Right ventricle myocardium superior (tissue), 1 donor: ENCODE measurements around the gene PRC1. TPM values are rescaled to one million over a fixed set of nuclear protein-coding genes. Genes with fewer than 3 reads are reported as not detected.
"Not testable (repeated sequence)": the region's sequence is repeated elsewhere in the genome, so short reads cannot be mapped to it uniquely, and the experiment has no call there.

ENCODE experiments used
- ATAC-seq: fragments of 200-7000 bp; cut with Tn5 transposase; one replicate; pipeline ENCODE4 v1.9.1; 2020; ENCODE audit warnings: mild to moderate bottlenecking; ENCODE audit not compliant: poor library complexity
- DNase-seq: peaks from one replicate; pipeline ENCODE4 v3.0.0-alpha.2; 2020
- intact Hi-C: fragments of 100-400 bp; cut with DNase I; formaldehyde crosslinking; loops from one replicate; pipeline ENCODE4 v1.11.2; 2022
- total RNA-seq: library from RNA; stranded (reverse); fragmentation: NEBNext Ultra II Directional; extraction: Animal tissue kit (Norgen Biotek cat#: 25700); gene quantifications from one replicate; pipeline ENCODE4 v1.2.1, GENCODE V29; 2021
- donor health status: DM: no; HTN: yes; CAD: no; lungs with severe emphysema.

The PRC1 gene
- total RNA-seq, 1 donor from 2014 or later, result 3.7 TPM

- DNase-seq (no peak), ATAC-seq (no peak)
- intact Hi-C loops, result no loop called here
These were observed 49.2 kb downstream of the PRC1 start for GRCh38 chr15:90945091-90945490.

- no peak for DNase-seq
- intact Hi-C loops, result no loop called here
- no peak for ATAC-seq
These were observed 51.8 kb downstream of the PRC1 start for GRCh38 chr15:90942354-90943120.

GRCh38 chr15:90941038-90941437 lies 53.3 kb downstream of the PRC1 start:
- intact Hi-C loops, result no loop called here

GRCh38 chr15:90939756-90940155 lies 54.6 kb downstream of the PRC1 start:
- ATAC-seq (no peak), DNase-seq (peak; percentile 24)
- intact Hi-C loops, result no loop called here

More at GRCh38 chr15:90941038-90941437, 53.3 kb downstream of the PRC1 start:
- DNase-seq (peak; percentile 26), ATAC-seq (no peak)

- intact Hi-C loops, result no loop called here
- ATAC-seq (no peak), DNase-seq (peak; percentile 14)
These were observed 56.1 kb downstream of the PRC1 start for GRCh38 chr15:90938261-90938660.

GRCh38 chr15:90936823-90937222 lies 57.5 kb downstream of the PRC1 start:
- ATAC-seq (no peak), DNase-seq (no peak)
- intact Hi-C loops, result no loop called here

GRCh38 chr15:90934949-90935751 lies 59.2 kb downstream of the PRC1 start, which contains the start of gene UNC45A:
UNC45A (plus strand) TSS chr15:90935285; CDS start chr15:90935325, 40 bp downstream.
- intact Hi-C loops, result no loop called here
- DNase-seq (peak; percentile 97), ATAC-seq (peak; percentile 89)

GRCh38 chr15:90934256-90934948 lies 59.9 kb downstream of the PRC1 start:
- intact Hi-C loops, result no loop called here
- peak; percentile 58 for ATAC-seq

GRCh38 chr15:90933301-90933700 lies 61.0 kb downstream of the PRC1 start:
- intact Hi-C loops, result loop anchor here (2.0 kb wide), 1 partner anchor 30 kb away; the partner anchor contains the start of gene MAN2A2
- DNase-seq (no peak), ATAC-seq (no peak)

More at GRCh38 chr15:90934256-90934948, 59.9 kb downstream of the PRC1 start:
- peak; percentile 90 for DNase-seq

GRCh38 chr15:90932660-90932991 lies 61.7 kb downstream of the PRC1 start:
- DNase-seq (no peak), ATAC-seq (no peak)
- intact Hi-C loops, result loop anchor here (2.0 kb wide), 1 partner anchor 30 kb away; the partner anchor contains the start of gene MAN2A2

- ATAC-seq (peak; percentile 69), DNase-seq (peak; percentile 95)
- intact Hi-C loops, result loop anchor here (2.0 kb wide), 1 partner anchor 29 kb away; the partner anchor contains the start of gene MAN2A2
These were observed 62.3 kb downstream of the PRC1 start, which contains the start of gene HDDC3 for GRCh38 chr15:90931828-90932659. HDDC3 (minus strand) TSS chr15:90932549; CDS start chr15:90932540, 9 bp downstream.

GRCh38 chr15:90931575-90931827 lies 62.8 kb downstream of the PRC1 start:
- intact Hi-C loops, result no loop called here
- ATAC-seq (no peak), DNase-seq (no peak)

- ATAC-seq (no peak), DNase-seq (no peak)
- intact Hi-C loops, result no loop called here
These were observed 63.3 kb downstream of the PRC1 start for GRCh38 chr15:90930861-90931574.

- ATAC-seq, result no peak
- DNase-seq, result no peak
- intact Hi-C loops, result no loop called here
These were observed 64.9 kb downstream of the PRC1 start for GRCh38 chr15:90929246-90930019.

GRCh38 chr15:90928106-90928505 lies 66.2 kb downstream of the PRC1 start:
- intact Hi-C loops, ATAC-seq, DNase-seq: not testable (repeated sequence)

GRCh38 chr15:90926766-90927165 lies 67.6 kb downstream of the PRC1 start:
- intact Hi-C loops, ATAC-seq, DNase-seq: not testable (repeated sequence)

GRCh38 chr15:90924375-90924774 lies 70.0 kb downstream of the PRC1 start:
- intact Hi-C loops, result no loop called here
- no peak for ATAC-seq

More at GRCh38 chr15:90924375-90924774, 70.0 kb downstream of the PRC1 start:
- DNase-seq, result no peak
